Pulmonary artery endothelial cell (primary cell): ENCODE data around the gene SCN4B. TPM values are rescaled to one million over a fixed set of nuclear protein-coding genes. Genes with fewer than 3 reads are reported as not detected.
"Not testable (repeated sequence)": the region's sequence is repeated elsewhere in the genome, so short reads cannot be mapped to it uniquely, and the experiment has no call there.

Source experiments
- DNase-seq: peaks from one replicate; pipeline ENCODE4 v3.0.0-alpha.2; 2011; ENCODE audit warnings: low read depth, low spot score
- total RNA-seq: library from RNA; depleted of rRNA; stranded (reverse); fragments of >200 nt; gene quantifications from 2 replicates; pipeline ENCODE4 v1.2.3, GENCODE V29; 2014

SCN4B gene
- total RNA-seq, result 0.13 and 0.21 TPM in 2 replicates

GRCh38 chr11:118152552-118153471, at the start of gene SCN4B:
Gene SCN4B (minus strand): TSS chr11:118152823. CDS start chr11:118152673, 150 bp downstream.
- DNase-seq, result no peak

- no peak for DNase-seq
Observed at GRCh38 chr11:118201966-118202365, 49.3 kb upstream of the SCN4B start.

- DNase-seq, result no peak
Observed at GRCh38 chr11:118200901-118201680, 48.5 kb upstream of the SCN4B start.

GRCh38 chr11:118200497-118200896, 47.9 kb upstream of the SCN4B start:
- DNase-seq, result no peak

- DNase-seq, result no peak
Observed at GRCh38 chr11:118199135-118199534, 46.5 kb upstream of the SCN4B start.

GRCh38 chr11:118198370-118198769, 45.7 kb upstream of the SCN4B start:
- peak; percentile 26 for DNase-seq

GRCh38 chr11:118194835-118195627, 42.4 kb upstream of the SCN4B start:
- DNase-seq, result peak; percentile 10

GRCh38 chr11:118193910-118194566, 41.4 kb upstream of the SCN4B start:
- no peak for DNase-seq

GRCh38 chr11:118192817-118193216, 40.2 kb upstream of the SCN4B start:
- not testable (repeated sequence) for DNase-seq

- DNase-seq, result not testable (repeated sequence)
Observed at GRCh38 chr11:118190942-118191506, 38.4 kb upstream of the SCN4B start.

- DNase-seq, result no peak
Observed at GRCh38 chr11:118186346-118187107, 33.9 kb upstream of the SCN4B start.

- DNase-seq, result no peak
Observed at GRCh38 chr11:118184784-118185579, 32.4 kb upstream of the SCN4B start.

- not testable (repeated sequence) for DNase-seq
Observed at GRCh38 chr11:118183691-118184090, 31.1 kb upstream of the SCN4B start.

GRCh38 chr11:118180300-118180703, 27.7 kb upstream of the SCN4B start:
- DNase-seq, result no peak

GRCh38 chr11:118176778-118177134, 24.1 kb upstream of the SCN4B start:
- no peak for DNase-seq

GRCh38 chr11:118175993-118176777, 23.6 kb upstream of the SCN4B start, which contains the start of gene SCN2B:
Gene SCN2B (minus strand): TSS chr11:118176639. CDS start chr11:118176431, 208 bp downstream.
- no peak for DNase-seq

- DNase-seq, result no peak
Observed at GRCh38 chr11:118175031-118175992, 22.7 kb upstream of the SCN4B start.
